ENCODE results near the gene EVI5L. TPM values are rescaled to one million over a fixed set of nuclear protein-coding genes. Genes with fewer than 3 reads are reported as not detected.
A peak's percentile ranks its signal among the peaks of the same experiment; 100 is the strongest.

Gene EVI5L
- total and polyA plus RNA-seq, 2 of the 13 experiments (the other 11 are each of a cell fraction or from before 2014, with no cell fraction given): 1.7 to 2.4 TPM

- 87% methylated on average over 61 of the region's 67 CpGs for WGBS (ENCODE audit: low lambda C conversion rate)
- H3K4me2 ChIP-seq (ENCODE audit: low read depth, low read length): no peak overlapping the region
- FAIRE-seq (no peak), ATAC-seq (no peak), DNase-seq (ENCODE audit: low spot score) (no peak)
- H3K4me1 ChIP-seq (ENCODE audit: insufficient read depth, low read length): peaks cover 34% of the 10 kb centered on the region
- H4K20me1 ChIP-seq (ENCODE audit: insufficient read depth, low read length): no peaks in the 10 kb centered on the region
- no peaks in the 10 kb centered on the region for H3K79me2 ChIP-seq (ENCODE audit: insufficient read depth, low read length)
- TF ChIP-seq ZBTB33 (CRISPR knock-in tag; IDR thresholded peaks at IDR 0.05): peak; percentile 43; the same call in 1 of the 2 replicates
- TF ChIP-seq, protein P1, sequence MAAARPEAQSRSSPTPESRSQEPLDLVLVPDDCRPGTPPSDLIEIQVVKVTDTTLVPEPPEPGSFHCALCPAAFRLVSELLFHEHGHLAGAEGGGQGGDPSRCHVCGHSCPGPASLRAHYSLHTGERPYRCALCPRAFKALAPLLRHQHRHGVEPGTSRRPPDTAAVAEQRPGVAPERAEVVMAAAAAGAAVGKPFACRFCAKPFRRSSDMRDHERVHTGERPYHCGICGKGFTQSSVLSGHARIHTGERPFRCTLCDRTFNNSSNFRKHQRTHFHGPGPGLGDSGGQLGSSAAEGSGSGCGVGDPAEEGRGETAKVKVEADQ (CRISPR knock-in tag; IDR thresholded peaks at IDR 0.05; ENCODE audit: borderline replicate concordance): no peak
- POLR2A ChIA-PET: interaction anchor here (1.3 to 1.4 kb wide), 2 partner anchors 9 to 57 kb away, joined by 3 to 5 read pairs; no protein-coding TSS in a partner anchor
- no peak overlapping the region for H3K27ac ChIP-seq (ENCODE audit: extremely low read length, insufficient read depth, low read length)
- H2AFZ ChIP-seq (ENCODE audit: low read length): no peak overlapping the region
- H3K4me3 ChIP-seq (replicated peaks in 1 of 3; ENCODE audit: insufficient read depth in 1 of 3, low read depth in 2 of 3, low read length in 3 of 3): no peak overlapping the region
- no peaks in the 10 kb centered on the region; a peak in 1 of 5 replicates for H3K27me3 ChIP-seq (ENCODE audit: control insufficient read depth in 1 of 2, insufficient read depth in 2 of 2, low read length in 2 of 2)
- BruUV-seq (replicated peaks): no TSS peak
- intact Hi-C loops (cut with micrococcal nuclease; ENCODE audit: unreplicated experiment): no loop called here
- CTCF ChIA-PET (ENCODE audit: low intra/inter-chr PET ratio, low total read pairs): no interaction called here
- H3K9me3 ChIP-seq (ENCODE audit: low read length): no peaks in the 10 kb centered on the region
- no peaks in the 10 kb centered on the region for H3K36me3 ChIP-seq (replicated peaks in 1 of 2; ENCODE audit: control insufficient read depth in 1 of 2, insufficient read depth in 2 of 2, low read length in 2 of 2)
- no peak overlapping the region for H3K9ac ChIP-seq (ENCODE audit: insufficient read depth, low read depth, low read length)
- in situ Hi-C loops (cut with HindIII; ENCODE audit: extremely low pct_ligation_motif_present, low pct_unique_long_range_greater_than_20kb): no loop called here
These were observed 32.5 kb downstream of the EVI5L start for GRCh38 chr19:7862413-7862951.

DNA sequence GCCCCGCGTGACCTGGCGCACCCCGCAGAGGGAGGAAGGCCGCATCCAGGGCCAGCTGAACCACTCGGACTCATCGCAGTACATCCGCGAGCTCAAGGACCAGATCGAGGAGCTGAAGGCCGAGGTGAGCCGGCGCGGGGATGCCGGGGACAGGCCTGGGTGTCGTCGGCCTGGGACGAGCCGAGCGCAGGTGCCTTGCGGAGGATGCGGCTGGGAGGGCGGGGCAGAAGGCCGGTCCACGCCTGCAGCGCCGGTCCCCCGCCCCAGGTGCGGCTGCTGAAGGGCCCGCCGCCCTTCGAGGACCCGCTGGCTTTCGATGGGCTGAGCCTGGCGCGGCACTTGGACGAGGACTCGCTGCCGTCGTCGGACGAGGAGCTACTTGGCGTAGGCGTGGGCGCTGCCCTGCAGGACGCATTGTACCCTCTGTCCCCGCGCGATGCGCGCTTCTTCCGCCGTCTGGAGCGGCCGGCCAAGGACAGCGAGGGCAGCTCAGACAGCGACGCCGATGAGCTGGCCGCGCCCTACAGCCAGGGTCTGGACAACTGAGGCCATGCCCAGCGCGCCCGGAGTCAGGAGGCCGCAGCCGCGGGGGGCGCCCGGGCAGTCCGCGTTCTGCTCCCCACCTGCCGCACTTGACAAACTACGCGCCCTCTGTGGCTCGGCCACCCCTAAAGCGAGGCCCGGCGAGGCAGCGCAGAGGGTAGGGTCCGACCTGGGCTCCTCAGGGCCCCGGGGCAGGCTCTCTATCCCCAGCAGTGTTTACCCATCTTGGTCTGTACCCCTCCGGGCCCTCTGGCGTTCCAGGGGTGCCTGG lies 33.3 kb downstream of the EVI5L start:
- H3K79me2 ChIP-seq (ENCODE audit: insufficient read depth, low read length): no peaks in the 10 kb centered on the region
- H4K20me1 ChIP-seq (ENCODE audit: insufficient read depth, low read length): no peaks in the 10 kb centered on the region
- H3K27ac ChIP-seq (ENCODE audit: extremely low read length, insufficient read depth, low read length): no peak overlapping the region
- intact Hi-C loops (cut with micrococcal nuclease; ENCODE audit: unreplicated experiment) (no loop called here), in situ Hi-C loops (cut with HindIII; ENCODE audit: extremely low pct_ligation_motif_present, low pct_unique_long_range_greater_than_20kb) (no loop called here)
- H3K27me3 ChIP-seq (ENCODE audit: control insufficient read depth in 1 of 2, insufficient read depth in 2 of 2, low read length in 2 of 2): no peaks in the 10 kb centered on the region
- 90% methylated on average over 32 of the region's 83 CpGs for WGBS (ENCODE audit: low lambda C conversion rate)
- no peak overlapping the region for H3K4me3 ChIP-seq (replicated peaks in 1 of 3; ENCODE audit: insufficient read depth in 1 of 3, low read depth in 2 of 3, low read length in 3 of 3)
- no peak for TF ChIP-seq ZBTB1 (CRISPR knock-in tag; IDR thresholded peaks at IDR 0.05; ENCODE audit: borderline replicate concordance)
- peak; percentile 86 for TF ChIP-seq ZBTB38 (CRISPR knock-in tag; IDR thresholded peaks at IDR 0.05)
- ATAC-seq (no peak), FAIRE-seq (no peak), DNase-seq (ENCODE audit: low spot score) (no peak)
- H3K4me1 ChIP-seq (ENCODE audit: insufficient read depth, low read length): peaks cover 43% of the 10 kb centered on the region
- BruUV-seq (replicated peaks): no TSS peak
- CTCF ChIA-PET (ENCODE audit: low intra/inter-chr PET ratio, low total read pairs): no interaction called here
- H3K9ac ChIP-seq (ENCODE audit: insufficient read depth, low read depth, low read length): no peak overlapping the region
- no peak overlapping the region for H3K4me2 ChIP-seq (ENCODE audit: low read depth, low read length)
- no peaks in the 10 kb centered on the region for H3K36me3 ChIP-seq (replicated peaks in 1 of 2; ENCODE audit: control insufficient read depth in 1 of 2, insufficient read depth in 2 of 2, low read length in 2 of 2)
- no peaks in the 10 kb centered on the region for H3K9me3 ChIP-seq (ENCODE audit: low read length)
- POLR2A ChIA-PET: interaction anchor here (1.1 to 1.4 kb wide), 2 partner anchors 10 to 57 kb away, joined by 3 read pairs; partner anchors contain the start of gene SNAPC2
- no peak overlapping the region for H2AFZ ChIP-seq (ENCODE audit: low read length)
